Activated effector memory CD4-positive, alpha-beta T cell treated with Interleukin-2 at 50 U/mL for 16 hours (primary cell): ENCODE results near the gene FKBP5.
"Not testable (repeated sequence)": the region's sequence is repeated elsewhere in the genome, so short reads cannot be mapped to it uniquely, and the experiment has no call there.

Experiments used
- DNase-seq: peaks from one replicate; pipeline ENCODE4 v3.0.0-alpha.2; 2020

The FKBP5 gene

DNA sequence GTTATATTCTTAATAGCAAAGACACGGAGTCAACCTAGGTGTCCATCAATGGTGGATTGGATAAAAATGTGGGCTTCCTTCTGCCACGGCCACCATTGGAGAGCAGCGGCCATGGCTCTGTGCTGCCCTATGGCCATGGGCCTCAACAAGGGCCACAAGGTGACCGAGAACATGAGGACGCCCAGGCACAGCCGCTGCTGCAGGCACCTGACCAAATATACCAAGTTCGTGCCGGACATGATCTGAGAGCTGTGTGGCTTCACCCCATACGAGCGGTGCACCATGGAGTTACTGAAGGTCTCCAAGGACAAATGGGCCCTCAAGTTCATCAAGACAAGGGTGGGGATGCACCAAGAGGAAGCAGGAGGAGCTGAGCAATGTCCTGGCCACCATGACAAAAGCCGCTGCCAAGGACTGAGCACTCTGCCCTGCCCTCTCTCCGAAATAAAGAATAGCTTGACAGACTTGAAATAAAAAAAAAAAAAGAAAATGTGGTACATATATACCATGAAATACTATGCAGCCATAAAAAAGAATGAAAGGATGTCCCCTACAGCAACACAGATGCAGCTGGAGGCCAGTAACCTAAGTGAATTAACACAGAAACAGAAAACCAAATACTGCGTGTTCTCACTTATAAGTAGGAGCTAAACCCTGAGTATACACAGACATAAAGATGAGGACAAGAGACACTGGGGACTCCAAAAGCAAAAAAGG is 81.0 kb downstream of the FKBP5 start:
- no peak for DNase-seq

DNA sequence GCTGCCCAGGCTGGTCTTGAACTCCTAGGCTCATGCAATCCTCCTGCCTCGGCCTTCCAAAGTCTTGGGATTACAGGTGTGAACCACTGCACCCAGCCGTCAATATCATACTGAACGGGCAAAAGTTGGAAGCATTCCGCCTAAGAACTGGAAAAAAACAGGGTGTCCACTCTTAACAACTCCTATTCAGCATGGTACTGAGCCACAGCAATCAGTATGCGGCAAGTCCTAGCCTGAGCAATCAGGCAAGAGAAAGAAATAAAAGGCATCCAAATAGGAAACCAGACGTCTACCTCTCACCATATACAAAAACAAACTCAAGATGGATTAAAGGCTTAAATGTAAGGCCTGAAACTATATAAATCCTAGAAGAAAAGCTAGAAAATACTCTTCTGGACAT is 83.1 kb downstream of the FKBP5 start:
- DNase-seq = no peak

DNA sequence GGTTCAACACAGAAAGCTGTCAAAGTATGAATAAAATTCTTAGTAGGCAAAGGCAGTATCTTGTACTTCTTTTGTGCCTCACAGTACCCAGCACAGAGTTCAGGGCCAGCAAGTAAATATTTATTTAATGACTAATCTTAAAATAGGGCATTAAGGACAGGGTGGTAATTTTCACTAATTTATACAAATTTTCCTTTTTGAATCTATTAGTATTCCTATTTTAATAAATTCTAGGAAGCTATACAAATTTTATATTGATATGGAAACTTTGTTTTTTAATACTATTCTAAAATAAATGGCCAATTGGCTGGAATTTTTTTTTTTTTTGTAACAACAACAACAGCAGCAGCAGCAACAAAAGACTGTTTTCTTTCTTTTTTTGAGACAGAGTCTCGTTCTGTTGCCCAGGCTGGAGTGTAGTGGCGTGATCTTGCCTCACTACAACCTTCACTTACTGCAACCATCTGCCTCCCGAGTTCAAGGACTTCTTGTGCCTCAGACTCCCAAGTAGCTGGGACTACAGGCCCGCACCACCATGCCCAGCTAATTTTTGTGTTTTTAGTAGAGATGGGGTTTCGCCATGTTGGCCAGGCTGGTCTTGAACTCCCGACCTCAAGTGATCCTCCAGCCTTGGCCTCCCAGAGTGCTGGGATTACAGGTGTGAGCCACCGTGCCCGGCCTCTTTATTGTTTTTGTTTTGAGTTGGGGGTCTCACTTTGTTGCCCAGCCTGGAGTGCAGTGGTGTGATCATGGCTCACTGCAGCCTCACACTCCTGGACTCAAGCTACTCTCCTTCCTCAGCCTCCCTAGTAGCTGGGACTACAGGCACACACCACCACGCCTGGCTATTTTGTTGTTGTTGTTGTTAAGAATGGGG is 85.2 kb downstream of the FKBP5 start:
- DNase-seq = no peak

DNA sequence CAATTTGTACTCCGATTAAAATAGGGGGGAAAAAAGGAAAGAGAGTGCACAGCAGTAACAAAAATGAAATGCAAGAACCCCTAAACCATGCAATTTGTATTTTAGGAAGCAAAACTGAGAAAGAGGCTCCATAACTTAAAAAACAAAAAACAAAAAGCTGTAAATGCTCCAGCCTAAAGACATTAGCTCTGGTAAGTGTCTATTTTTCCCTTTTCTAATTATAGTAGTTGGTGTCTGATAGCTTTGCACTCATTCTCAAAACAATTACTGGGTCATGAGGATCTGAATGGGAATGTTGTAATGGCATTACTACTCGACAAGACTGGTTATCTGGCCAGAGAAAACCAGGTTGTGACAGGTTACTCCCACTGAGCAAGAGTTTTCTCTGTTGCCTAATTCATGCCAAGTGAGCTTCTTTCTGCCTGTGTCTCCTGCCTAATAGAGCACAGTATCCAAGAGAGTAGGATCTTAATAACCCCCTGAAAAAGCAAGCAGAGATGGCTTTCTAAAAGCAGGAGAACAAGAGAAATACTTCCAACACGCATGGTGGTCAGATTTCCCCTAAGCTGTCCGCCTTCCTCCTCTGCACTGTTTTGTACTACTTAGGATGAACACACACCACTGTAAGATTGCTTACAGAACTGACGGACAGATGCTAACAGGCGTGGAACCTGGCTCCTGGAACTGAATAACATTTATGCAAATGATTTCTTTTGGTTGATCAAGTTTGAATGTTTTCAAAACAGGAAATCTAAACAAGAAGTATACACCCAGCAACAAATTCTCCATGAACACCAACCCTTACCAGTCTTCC is 86.4 kb downstream of the FKBP5 start:
- no peak for DNase-seq

DNA sequence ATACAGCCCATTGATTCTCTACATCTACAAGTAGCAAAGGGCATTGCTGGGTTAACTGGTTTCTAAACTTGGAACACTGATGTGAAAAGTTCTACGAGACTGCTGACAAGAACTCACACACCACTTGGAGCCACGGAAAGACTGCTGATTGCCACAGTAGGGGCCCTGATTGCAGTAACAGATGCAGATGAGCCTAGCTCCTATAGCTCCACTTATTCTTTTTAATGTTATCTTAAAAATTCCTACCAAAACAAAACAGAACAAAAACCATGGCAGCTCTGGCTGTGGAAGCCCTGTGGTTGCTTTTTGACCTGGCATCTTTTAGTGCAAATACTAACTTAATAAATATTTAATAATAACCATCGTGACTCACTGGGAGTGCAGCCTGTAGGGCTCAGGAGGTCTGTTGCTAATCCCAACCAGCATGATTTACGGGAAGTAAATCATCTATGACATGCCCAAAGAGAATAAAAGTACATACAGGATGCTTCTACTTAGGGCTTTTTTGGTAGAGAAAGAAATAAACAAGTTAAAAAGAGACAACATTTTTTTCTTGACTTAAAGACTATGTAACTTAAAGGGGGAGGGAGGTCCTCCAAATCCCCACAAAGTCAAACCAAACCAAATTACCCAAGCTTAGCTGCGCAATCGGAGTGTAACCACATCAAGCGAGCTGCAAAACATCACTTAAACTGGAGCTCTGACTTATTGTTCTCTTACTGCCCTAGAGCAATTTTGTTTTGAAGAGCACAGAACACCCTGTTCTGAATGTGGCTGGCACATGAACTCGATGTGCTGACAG is 87.2 kb downstream of the FKBP5 start:
- peak; percentile 54 for DNase-seq

DNA sequence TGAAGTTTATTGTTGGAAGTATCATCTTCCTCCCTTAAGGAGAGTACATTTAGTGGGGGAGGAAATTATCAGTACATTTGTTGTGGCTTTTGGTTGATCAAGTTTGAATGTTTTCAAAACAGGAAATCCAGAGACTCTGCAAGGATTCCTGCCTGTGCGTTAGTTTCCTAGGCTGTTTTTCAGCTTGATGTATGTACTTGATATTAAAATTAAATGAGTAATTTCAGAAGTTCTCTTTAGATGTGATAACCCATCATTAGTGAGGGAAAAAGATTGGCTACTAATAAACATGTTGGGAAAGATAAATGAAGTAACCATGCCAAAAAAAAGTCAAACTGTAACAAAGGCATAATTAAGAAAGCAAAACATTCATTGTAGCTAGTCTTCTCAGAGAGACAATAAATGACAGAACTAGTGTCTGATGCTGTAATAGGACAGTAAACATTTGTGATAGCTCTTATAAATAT is 88.0 kb downstream of the FKBP5 start:
- no peak for DNase-seq

DNA sequence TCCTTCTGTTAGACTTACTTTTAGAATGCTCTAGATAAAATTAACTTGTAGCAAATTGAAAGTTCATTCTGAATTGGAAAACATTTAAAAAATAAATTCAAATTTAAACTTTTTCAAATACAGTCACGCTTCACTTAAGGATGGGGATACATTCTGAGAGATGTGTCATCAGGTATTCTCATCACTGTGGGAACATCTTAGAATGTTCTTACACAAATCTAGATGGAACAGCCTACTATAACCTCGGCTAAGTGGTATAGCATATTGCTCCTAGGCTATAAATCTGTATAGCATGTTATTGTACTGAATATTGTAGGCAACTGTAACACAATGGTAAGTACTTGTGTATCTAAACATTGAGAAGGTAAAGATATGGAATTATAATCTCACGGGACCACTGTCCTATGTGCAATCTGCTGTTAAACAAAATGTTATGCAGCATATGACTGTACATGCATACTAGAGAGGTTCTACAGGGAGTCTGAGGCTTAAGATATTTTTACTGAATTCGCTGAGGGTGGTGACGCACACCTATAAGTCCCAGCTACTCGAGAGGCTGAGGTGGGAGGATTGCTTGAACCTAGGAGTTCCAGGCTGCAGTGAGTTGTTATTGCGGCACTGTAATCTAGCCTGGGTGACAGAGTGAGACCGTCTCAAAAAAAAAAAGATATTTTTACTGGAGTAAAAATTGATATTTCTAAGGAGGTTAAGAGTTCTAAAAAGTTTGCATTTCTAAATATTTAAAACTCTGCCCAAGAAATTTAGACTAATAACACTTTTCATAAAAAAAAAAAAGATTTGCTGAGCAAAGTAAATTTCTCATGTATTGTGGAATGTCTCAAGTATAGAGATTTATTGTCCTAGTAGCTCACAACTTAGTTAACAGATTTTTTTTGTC is 88.7 kb downstream of the FKBP5 start:
- no peak for DNase-seq

DNA sequence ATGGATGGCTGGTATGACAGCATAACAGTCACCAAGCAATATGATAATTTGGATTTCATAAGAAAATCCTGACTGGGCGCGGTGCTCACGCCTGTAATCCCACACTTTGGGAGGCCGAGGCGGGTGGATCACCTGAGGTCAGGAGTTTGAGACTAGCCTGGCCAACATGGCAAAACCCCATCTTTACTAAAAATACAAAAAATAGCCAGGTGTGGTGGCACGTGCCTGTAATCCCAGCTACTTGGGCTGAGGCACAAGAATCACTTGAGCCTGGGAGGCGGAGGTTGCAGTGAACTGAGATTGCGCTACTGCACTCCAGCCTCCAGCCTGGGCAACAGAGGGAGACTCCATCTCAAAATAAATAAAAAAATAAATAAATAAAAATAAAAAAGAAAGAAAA is 90.1 kb downstream of the FKBP5 start:
- not testable (repeated sequence) for DNase-seq

DNA sequence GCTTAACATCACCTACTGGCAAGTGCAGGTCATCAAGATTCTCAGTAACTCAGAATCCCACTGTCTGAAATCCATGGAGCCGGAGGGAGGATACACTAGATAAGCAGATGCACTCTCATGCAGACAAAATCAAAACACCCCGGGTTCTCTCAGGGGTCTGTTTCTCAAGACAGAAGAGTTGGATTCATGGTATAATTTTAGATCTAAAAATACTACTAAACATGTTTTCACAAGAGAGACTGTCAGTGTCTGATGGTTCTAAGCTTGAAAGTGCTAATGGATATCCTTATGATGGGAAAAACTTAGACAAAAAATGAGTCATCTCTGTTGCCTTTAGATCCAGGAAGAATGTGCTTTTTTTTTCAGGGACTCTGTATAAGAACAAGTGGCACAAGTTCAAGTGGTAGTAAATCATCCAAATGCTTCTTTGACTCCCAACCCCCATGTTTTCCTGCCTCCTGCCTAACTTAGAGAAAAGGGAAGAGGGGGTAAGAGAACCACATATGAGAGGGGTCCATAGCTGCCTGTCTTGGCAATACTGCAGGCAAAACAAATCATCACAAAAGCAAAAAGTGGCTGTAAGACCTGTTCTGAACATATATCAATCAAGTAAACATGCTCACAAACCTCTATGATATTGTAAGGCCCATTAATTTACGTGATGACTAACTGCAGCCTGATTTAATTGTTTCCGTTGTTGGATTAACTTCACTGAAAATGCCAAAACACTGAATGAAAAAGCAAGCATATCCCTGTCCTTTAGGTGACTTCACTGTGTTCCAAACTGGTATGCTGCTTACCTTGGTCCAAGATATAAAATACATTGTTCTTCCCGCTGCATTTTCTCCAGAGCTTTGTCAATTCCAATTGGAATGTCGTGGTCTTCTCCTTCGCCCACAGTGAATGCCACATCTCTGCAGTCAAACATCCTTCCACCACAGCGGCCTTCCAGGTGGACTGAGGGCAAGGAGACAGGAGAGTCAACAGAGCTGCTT is 92.0 kb downstream of the FKBP5 start:
- DNase-seq = no peak

DNA sequence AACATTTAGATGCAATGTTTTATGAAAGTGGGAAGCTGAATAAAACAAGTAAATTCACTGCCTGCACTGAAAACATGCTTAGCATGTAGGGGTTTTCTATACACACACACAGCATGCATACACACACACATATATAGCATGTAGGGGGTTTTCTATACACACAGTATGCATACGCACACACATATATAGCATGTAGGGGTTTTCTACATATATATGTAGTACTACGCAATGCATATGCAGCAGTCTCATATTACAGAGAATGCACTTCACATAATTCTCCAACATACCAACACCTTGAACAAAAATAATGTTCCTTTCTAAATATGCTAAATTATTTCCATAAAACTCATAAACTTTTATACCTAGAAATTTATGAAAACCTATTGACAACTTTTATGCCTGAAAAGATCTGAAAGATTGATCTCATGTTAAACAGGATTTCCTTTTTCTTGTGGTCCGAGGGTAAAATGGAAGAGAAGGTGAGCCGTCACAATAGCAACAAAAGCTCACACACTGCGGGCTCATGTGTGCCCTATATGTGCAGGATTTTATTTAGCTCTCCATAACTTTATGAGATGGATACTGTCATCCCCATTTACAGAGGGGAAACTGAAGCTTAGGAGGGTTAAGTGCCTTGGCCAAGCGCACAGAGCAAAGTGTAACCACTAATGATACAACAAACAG is 94.1 kb downstream of the FKBP5 start:
- no peak for DNase-seq

DNA sequence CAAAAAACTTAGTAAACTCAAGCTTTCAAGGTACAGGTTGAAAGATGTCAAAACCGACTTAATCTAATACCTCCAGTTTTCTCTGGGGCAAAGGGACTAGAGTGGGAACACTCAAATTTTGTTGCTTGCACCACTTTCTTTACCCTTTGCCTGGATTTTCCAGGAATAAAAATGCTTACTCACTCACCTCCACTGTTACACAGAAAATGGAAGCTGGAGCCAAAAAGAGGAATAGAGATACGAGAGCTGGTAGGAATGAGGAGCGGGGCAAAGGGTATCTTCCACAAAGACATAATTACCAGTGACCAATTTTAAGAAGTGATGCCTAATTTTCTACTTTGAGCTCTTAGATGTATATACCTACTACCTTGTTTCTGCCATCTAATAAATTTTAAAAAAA is 96.5 kb downstream of the FKBP5 start:
- DNase-seq = no peak

DNA sequence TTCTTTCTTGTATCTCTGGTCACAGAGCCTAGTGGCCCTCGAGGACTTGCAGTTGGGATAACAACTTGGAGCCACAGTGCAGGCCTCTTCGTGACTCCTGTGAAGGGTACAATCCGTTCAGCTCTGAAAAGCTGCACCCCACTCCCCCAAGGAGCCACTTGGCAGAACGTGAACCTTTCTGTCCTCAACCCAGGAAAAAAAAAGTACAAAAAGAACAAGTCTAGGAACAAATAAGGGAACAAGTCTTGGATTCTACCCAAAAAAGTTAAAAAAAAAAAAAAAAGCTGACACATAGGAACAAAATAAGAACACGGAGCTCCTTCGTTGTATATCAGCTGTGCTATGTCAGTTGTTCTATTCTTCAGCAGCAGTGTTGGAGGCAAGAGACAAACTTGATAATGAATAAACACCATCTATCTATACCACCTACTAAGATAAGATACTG is 98.1 kb downstream of the FKBP5 start:
- DNase-seq = no peak

DNA sequence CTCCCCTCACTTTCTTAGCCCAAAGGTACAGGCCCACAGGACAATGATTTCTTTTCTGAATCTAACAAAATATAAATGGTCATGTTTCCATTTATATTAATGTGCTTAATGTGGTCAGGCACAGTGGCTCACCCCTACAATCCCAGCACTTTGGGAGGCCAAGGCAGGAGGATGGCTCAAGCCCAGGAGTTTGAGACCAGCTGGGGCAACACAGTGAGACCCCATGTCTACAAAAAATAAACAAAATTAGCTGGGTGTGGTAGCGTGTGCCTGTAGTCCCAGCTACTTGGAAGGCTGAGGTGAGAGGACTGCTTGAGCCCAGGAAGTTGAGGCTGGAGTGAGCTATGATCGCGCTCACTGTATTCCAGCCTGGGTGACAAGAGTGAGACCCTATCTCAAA is 98.8 kb downstream of the FKBP5 start:
- DNase-seq = no peak

DNA sequence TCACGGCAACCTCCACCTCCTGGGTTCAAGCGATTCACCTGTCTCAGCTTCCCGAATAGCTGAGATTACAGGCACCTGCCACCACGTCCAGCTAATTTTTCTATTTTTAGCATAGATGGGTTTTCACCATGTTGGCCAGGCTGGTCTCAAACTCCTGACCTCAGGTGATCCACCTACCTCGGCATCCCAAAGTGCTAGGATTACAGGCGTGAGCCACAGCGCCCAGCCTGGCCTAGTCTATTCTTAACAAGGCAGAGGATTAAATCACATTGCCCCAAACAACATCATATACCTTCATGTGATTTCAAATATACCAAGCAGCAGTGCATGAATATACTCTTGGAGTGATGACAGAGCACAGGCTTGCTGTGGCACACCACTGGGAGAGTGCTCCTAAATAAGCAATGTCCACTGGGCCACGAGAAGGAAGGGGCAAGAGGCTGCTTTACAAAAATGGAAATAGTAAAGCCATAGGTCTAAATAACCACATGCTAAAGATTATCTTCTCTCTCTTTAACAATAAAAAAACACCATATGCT is 99.4 kb downstream of the FKBP5 start:
- no peak for DNase-seq

DNA sequence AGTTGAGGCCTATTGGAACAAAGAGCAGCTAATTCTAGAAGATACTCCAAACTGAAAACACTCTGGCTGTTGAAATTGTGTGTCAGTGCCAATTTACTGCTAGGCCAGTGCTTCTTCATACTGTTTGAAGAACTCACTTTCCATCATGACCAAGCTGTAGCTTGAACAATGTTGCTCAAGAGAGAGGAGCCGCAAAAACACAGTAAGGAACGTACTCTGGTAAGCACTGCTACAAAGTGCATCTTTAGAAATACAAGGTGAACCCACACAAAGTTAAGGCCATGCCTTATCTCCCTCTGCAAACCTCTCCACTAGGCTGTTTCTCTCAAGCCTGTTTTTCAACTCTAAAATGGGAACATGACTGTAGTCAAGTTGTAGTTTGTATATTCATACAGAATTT is 101.5 kb downstream of the FKBP5 start:
- DNase-seq = no peak

DNA sequence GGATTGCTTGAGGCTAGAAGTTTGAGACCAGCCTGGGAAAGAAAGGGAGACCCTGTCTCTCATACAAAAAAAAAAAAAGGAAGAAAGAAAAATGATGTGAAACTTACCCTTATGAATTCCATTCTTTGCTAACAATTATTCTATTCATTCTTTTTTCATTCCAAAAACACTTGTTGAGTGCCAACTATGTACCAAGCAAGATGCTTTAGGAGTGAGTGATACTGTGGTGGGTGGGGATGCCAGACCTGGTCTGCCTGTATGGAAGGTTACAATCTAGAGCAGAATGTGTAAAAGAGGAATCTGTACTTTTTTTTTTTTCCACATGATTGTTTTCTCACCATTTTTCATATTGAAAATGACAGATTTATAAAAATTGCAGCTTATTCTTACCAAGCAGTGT is 102.2 kb downstream of the FKBP5 start:
- DNase-seq = no peak

DNA sequence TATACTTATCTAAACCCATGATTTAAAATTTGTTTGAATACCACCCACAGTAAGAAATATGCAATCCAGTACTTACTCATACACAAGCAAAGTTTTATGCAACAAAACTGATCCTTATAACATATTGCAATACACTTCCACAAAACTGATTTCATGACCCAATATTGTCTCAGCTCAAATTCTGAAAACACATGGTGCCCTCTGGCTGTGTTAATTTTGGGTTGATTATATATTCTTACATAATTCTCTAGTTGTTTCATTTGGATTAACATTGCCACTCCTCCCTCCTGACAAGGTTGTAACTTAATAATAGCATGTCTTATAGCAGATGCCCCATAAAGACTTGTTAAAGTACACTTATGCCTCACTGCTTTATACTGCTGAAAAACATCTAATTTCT is 103.1 kb downstream of the FKBP5 start:
- DNase-seq = no peak

DNA sequence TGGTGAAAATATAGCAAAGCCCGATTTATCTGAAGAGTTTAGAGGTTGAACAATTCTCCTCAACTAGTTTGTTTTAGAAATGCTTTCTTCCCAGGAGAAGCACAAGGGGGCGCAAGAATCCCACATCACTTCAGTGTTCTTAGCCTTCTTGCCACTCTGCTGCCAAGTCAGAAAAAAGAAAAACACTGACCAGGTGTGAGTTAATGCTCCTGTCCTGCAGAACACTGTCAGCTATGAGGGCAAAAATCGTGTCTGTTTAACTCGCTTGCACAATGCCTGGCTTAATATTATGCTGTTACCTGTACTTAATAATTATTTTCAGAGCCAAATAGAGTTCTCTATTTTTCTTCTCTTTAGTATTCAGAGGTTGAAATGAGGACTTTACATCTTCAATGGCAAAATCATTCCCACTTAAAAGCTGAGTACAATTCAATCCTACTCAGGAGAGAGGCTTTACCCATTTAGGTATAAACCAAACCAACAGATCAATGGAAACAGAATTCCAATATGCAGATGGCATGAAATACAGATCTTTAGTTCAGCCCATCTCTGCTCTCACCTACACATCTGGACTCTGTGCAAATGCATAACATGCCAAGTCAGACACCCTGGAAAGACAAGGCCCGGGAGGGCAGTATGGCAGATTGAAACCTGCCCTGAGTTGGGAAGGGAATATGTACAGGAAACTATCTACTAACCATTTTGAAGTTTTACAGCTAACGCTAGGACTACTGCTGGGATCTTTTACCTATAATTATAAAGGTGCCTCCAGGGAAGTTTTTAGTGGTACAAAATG is 104.6 kb downstream of the FKBP5 start:
- DNase-seq = peak; percentile 50
